Measurements from ENCODE around the gene DDX42. TPM values are rescaled to one million over a fixed set of nuclear protein-coding genes. Genes with fewer than 3 reads are reported as not detected.
"Not testable (repeated sequence)": the region's sequence is repeated elsewhere in the genome, so short reads cannot be mapped to it uniquely, and the experiment has no call there.

Gene DDX42
- total and polyA plus RNA-seq, 10 donors, result 45.0 to 136 (median 116) TPM

DNA sequence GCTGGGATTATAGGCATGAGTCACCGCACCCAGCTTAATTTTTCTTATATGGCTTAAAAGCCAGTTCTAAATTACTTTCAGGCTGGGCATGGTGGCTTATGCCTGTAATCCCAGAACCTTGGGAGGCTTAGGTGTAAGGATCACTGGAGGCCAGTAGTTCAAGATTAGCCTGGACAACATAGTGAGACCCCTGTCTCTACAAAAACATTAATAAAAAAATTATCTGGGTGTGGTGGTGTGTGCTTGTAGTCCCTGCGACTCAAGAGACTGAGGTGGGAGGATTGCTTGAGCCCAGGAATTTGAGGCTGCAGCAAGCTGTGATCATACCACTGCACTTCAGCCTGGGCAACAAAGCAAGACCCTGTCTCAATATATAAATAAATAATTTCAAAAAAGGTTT lies 79.3 kb downstream of the DDX42 start:
- peak; percentile 1 for DNase-seq
- no peak overlapping the region for H3K4me3 ChIP-seq
- H3K27ac ChIP-seq, result no peak overlapping the region
- H3K9me3 ChIP-seq, result peaks cover 0 to 5% (median 0%) of the 10 kb centered on the region in 8 donors
- H3K4me1 ChIP-seq, result peaks cover 4 to 15% (median 10%) of the 10 kb centered on the region in 6 donors
- TF ChIP-seq, protein P1, sequence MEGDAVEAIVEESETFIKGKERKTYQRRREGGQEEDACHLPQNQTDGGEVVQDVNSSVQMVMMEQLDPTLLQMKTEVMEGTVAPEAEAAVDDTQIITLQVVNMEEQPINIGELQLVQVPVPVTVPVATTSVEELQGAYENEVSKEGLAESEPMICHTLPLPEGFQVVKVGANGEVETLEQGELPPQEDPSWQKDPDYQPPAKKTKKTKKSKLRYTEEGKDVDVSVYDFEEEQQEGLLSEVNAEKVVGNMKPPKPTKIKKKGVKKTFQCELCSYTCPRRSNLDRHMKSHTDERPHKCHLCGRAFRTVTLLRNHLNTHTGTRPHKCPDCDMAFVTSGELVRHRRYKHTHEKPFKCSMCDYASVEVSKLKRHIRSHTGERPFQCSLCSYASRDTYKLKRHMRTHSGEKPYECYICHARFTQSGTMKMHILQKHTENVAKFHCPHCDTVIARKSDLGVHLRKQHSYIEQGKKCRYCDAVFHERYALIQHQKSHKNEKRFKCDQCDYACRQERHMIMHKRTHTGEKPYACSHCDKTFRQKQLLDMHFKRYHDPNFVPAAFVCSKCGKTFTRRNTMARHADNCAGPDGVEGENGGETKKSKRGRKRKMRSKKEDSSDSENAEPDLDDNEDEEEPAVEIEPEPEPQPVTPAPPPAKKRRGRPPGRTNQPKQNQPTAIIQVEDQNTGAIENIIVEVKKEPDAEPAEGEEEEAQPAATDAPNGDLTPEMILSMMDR (IDR thresholded peaks at IDR 0.05 in 8 of 11, conservative IDR thresholded peaks at IDR 0.05 in 3 of 11), result no peak
- TF ChIP-seq POLR2A (IDR thresholded peaks at IDR 0.05), result no peak
- no peak for TF ChIP-seq POLR2AphosphoS5 (IDR thresholded peaks at IDR 0.05)
- H3K27me3 ChIP-seq (replicated peaks in 1 of 7), result no peaks in the 10 kb centered on the region
- WGBS, 5 donors, result 92 to 97% (median 96%) methylated on average over 2 of the region's 2 CpGs
- no peaks in the 10 kb centered on the region for H3K36me3 ChIP-seq
- intact Hi-C loops (cut with DNase I; ENCODE audit: low total_unique reads), result no loop called here

DNA sequence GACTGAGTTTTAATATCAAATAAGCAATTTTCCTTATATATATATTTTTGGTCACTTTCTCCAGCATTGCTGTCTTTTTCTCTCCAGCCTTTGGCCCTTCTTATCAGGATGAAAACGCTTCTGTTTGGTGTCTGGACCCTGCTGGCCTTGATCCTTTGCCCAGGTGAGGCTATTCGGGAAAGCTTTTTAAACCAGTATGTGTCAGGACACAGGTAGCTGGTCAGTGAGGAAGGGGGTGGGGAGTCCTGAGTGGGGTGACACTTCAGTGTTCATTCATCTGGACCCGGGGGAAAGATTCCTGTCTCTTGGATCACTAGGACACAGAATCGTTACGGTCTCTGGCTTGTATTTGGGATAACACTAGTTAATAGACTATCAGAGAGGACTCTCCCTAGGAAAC lies 80.7 kb downstream of the DDX42 start:
- H3K4me1 ChIP-seq, result peaks cover 0 to under 1% (median 0%) of the 10 kb centered on the region in 6 donors
- H3K9me3 ChIP-seq, result no peaks in the 10 kb centered on the region
- no peak overlapping the region for H3K27ac ChIP-seq
- H3K27me3 ChIP-seq (replicated peaks in 1 of 7), result no peaks in the 10 kb centered on the region
- H3K36me3 ChIP-seq, result no peaks in the 10 kb centered on the region
- 72 to 92% (median 88%) methylated on average over 5 of the region's 5 CpGs for WGBS, 5 donors
- TF ChIP-seq POLR2AphosphoS5 (IDR thresholded peaks at IDR 0.05), result no peak
- TF ChIP-seq, protein P1 (IDR thresholded peaks at IDR 0.05 in 8 of 11, conservative IDR thresholded peaks at IDR 0.05 in 3 of 11), result no peak
- no peak for TF ChIP-seq POLR2A (IDR thresholded peaks at IDR 0.05)
- intact Hi-C loops (cut with DNase I; ENCODE audit: low total_unique reads), result no loop called here
- H3K4me3 ChIP-seq, result no peak overlapping the region
- DNase-seq, result peak; percentile 13

DNA sequence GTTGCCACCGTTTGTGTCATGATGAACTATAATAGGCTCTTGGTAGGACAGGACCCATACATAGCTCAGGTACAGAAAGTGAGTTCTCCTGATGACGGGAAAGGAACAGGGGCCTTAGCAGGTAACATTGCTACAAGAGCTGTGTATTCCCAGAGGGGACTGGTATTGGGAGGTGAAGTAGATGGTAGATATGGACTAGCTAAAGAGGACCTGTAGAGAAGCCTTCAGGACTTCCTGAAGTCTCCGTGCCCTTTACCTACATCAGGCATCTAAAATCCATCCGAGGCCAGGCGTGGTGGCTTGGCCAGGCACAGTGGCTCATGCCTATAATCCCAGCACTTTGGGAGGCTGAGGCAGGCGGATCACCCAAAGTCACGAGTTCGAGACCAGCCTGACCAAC lies 81.2 kb downstream of the DDX42 start:
- peak; percentile 30 for DNase-seq
- Histone ChIP-seq H3K4me1 (no peaks in the 10 kb centered on the region), H3K4me3 (no peak overlapping the region), H3K9me3 (no peaks in the 10 kb centered on the region), H3K36me3 (no peaks in the 10 kb centered on the region), H3K27me3 (replicated peaks in 1 of 7) (no peaks in the 10 kb centered on the region), H3K27ac (no peak overlapping the region)
- 87 to 94% (median 91%) methylated on average over 8 of the region's 8 CpGs for WGBS, 5 donors
- TF ChIP-seq, protein P1 (IDR thresholded peaks at IDR 0.05 in 8 of 11, conservative IDR thresholded peaks at IDR 0.05 in 3 of 11), result no peak
- TF ChIP-seq POLR2A (IDR thresholded peaks at IDR 0.05) (no peak), POLR2AphosphoS5 (IDR thresholded peaks at IDR 0.05) (no peak)
- intact Hi-C loops (cut with DNase I; ENCODE audit: low total_unique reads), result no loop called here

DNA sequence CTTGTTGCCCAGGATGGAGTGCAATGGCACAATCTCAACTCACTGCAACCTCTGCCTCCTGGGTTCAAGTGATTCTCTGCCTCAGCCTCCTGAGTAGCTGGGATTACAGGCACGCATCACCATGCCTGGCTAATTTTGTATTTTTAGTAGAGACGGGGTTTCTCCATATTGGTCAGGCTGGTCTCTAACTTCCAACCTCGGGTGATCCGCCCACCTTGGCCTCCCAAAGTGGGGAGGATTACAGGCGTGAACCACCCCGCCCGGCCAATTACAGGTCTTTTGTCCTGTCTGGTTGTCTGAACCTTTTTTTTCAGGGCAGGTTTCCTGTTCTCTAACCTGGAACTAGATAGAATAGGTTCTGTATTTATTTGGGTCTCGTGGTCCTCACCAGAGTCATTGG lies 82.5 kb downstream of the DDX42 start:
- peak; percentile 35 for DNase-seq
- H3K4me1 ChIP-seq; H3K4me3 ChIP-seq; H3K9me3 ChIP-seq; intact Hi-C loops (cut with DNase I; ENCODE audit: low total_unique reads); H3K36me3 ChIP-seq; H3K27ac ChIP-seq; H3K27me3 ChIP-seq (replicated peaks in 1 of 7): not testable (repeated sequence)
- 87 to 91% (median 90%) methylated on average over 8 of the region's 8 CpGs for WGBS, 5 donors

DNA sequence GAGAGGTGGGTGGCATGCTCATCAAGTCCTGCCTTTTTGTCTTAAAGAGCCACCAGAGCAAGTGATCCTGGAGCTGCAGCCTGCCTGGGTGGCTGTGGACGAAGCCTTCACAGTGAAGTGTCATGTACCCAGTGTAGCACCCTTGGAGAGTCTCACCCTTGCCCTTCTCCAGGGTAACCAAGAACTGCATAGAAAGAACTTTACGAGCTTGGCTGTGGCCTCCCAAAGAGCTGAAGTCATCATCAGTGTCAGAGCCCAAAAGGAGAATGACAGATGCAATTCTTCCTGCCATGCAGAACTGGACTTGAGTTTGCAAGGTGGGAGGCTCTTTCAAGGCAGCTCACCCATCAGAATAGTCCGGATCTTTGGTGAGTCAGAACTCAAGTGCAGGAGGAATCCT lies 85.3 kb downstream of the DDX42 start:
- Histone ChIP-seq H3K9me3 (no peaks in the 10 kb centered on the region), H3K4me1 (no peaks in the 10 kb centered on the region), H3K27me3 (replicated peaks in 1 of 7) (no peaks in the 10 kb centered on the region), H3K36me3 (no peaks in the 10 kb centered on the region), H3K4me3 (no peak overlapping the region), H3K27ac (no peak overlapping the region)
- DNase-seq, result peak; percentile 2
- TF ChIP-seq POLR2A (IDR thresholded peaks at IDR 0.05) (no peak), POLR2AphosphoS5 (IDR thresholded peaks at IDR 0.05) (no peak)
- TF ChIP-seq, protein P1 (IDR thresholded peaks at IDR 0.05 in 8 of 11, conservative IDR thresholded peaks at IDR 0.05 in 3 of 11), result no peak
- WGBS, 5 donors, result 74 to 95% (median 84%) methylated on average over 3 of the region's 3 CpGs
- intact Hi-C loops (cut with DNase I; ENCODE audit: low total_unique reads), result no loop called here

DNA sequence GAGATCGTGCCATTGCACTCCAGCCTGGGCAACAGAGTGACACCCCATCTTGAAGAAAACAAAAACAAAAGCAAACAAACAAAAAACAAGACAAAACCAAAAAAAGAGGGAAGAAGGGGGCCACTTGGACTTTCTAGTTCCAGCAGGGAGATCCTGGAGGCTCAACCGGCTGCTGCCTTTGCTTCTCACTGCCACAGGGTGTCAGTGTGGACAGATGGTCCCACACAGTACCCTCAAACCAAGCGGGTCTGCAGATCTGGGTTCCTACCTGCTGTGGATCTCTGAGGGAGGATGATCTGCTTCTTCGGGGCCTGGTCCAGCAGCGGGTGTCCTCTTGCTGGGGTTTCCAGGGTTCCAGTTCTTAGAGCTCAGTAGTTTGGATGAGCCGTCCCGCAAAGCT lies 92.7 kb downstream of the DDX42 start:
- WGBS, 5 donors, result 69 to 81% (median 78%) methylated on average over 6 to 7 of the region's 7 CpGs
- H3K27ac ChIP-seq; intact Hi-C loops (cut with DNase I; ENCODE audit: low total_unique reads); H3K4me1 ChIP-seq; H3K4me3 ChIP-seq; H3K36me3 ChIP-seq; H3K27me3 ChIP-seq (replicated peaks in 1 of 7); H3K9me3 ChIP-seq: not testable (repeated sequence)
- DNase-seq, result peak; percentile 28

Data from spleen (tissue), 11 donors.